IPS DF 19.7 (cell line): ENCODE data around the gene MICAL2.

ENCODE experiments used
- DNase-seq: peaks from one replicate; pipeline ENCODE4 v3.0.0-alpha.2; 2013; ENCODE audit warnings: low read depth, low spot score

Gene MICAL2

GRCh38 chr11:12209096-12209495 lies 98.7 kb downstream of the MICAL2 start:
- DNase-seq = no peak

- DNase-seq = no peak
Observed at GRCh38 chr11:12210200-12210599, 99.8 kb downstream of the MICAL2 start.

- no peak for DNase-seq
Observed at GRCh38 chr11:12211331-12212065, 101.1 kb downstream of the MICAL2 start.

- no peak for DNase-seq
Observed at GRCh38 chr11:12212174-12212820, 101.9 kb downstream of the MICAL2 start.

GRCh38 chr11:12212821-12213185 lies 102.4 kb downstream of the MICAL2 start:
- DNase-seq = no peak

- DNase-seq = no peak
Observed at GRCh38 chr11:12213883-12214282, 103.5 kb downstream of the MICAL2 start.

- no peak for DNase-seq
Observed at GRCh38 chr11:12214751-12215150, 104.4 kb downstream of the MICAL2 start.

- DNase-seq = no peak
Observed at GRCh38 chr11:12215181-12215593, 104.8 kb downstream of the MICAL2 start.

- DNase-seq = no peak
Observed at GRCh38 chr11:12216041-12216451, 105.7 kb downstream of the MICAL2 start.

- no peak for DNase-seq
Observed at GRCh38 chr11:12216671-12217374, 106.4 kb downstream of the MICAL2 start.

- DNase-seq = no peak
Observed at GRCh38 chr11:12217879-12218278, 107.5 kb downstream of the MICAL2 start.

- DNase-seq = no peak
Observed at GRCh38 chr11:12218909-12219308, 108.5 kb downstream of the MICAL2 start.

GRCh38 chr11:12219757-12220156 lies 109.4 kb downstream of the MICAL2 start:
- DNase-seq = no peak

- DNase-seq = no peak
Observed at GRCh38 chr11:12220305-12220704, 109.9 kb downstream of the MICAL2 start.

GRCh38 chr11:12221051-12221535 lies 110.7 kb downstream of the MICAL2 start:
- no peak for DNase-seq

- DNase-seq = no peak
Observed at GRCh38 chr11:12222055-12222792, 111.8 kb downstream of the MICAL2 start.

GRCh38 chr11:12223771-12224536 lies 113.6 kb downstream of the MICAL2 start:
- DNase-seq = no peak

- DNase-seq = no peak
Observed at GRCh38 chr11:12224537-12224893, 114.1 kb downstream of the MICAL2 start.

- no peak for DNase-seq
Observed at GRCh38 chr11:12225046-12225739, 114.8 kb downstream of the MICAL2 start.

- no peak for DNase-seq
Observed at GRCh38 chr11:12226093-12226492, 115.7 kb downstream of the MICAL2 start.
